Activated T-cell treated with anti-CD3 and anti-CD28 coated beads for 4 hours (primary cell): Measurements from ENCODE around the gene GIMAP5.
A peak's percentile ranks its signal among the peaks of the same experiment; 100 is the strongest.

Experiments
- DNase-seq: peaks from one replicate; pipeline ENCODE4 v3.0.0-alpha.2; 2020

The GIMAP5 gene

DNA sequence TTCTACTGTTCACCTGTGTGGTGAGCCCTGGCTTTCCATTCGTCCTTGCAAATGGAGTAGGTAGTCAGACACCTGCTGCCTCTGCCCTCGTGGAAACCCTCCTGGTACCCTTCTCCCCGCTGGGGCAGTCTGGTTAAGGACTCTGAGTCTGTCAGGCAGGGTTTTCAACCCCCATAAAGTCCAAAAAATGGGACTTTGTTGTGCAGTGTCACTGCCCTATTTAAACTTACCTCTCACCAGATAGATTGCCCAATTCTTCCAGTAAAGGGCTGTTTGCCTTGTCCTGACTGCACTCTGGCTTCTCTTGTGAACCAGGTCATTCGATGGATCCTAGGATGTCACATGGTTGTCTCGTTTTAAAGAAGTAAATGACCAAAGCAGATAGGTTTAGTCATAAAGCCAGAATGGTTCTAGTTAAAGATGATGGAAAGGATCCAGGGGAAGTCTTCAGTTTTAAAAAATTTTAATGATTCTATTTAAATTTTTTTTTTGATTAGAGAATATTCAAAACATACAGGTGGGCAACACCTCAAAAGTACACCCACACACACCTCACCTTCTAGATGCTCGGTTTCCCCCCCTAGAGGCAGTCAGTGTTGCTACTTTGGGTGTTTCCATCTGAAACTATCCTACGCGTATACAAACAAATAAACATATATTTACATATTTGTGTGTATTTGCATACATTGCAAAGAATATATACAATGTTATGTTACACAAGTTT is 41.0 kb downstream of the GIMAP5 start:
- no peak for DNase-seq

DNA sequence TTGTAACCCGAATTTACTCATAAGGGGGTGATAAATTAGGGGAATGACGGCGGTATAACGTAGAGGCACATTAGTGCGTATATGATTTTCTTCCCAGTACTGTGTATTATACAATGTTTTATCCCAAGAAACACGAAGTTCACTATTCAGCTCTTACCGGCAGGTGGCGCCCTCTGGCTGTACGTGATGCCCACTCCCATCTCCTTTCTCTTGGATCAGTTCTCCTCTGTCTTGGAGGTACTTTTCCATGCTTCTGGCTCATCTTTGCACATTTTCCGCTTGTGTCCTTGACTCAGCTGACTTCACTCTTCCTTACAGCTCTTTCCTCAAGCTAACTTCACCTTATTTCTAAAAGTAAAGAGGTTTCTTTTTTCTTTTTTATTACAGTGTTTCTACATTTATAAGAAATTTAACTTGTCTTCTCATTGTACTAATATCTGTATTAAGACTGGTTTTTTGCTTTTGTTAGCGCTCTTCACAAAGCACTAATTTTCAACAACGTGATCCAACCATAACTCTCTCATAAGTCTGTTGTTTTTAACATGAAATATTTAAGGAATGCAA is 41.6 kb downstream of the GIMAP5 start:
- DNase-seq: peak; percentile 67

DNA sequence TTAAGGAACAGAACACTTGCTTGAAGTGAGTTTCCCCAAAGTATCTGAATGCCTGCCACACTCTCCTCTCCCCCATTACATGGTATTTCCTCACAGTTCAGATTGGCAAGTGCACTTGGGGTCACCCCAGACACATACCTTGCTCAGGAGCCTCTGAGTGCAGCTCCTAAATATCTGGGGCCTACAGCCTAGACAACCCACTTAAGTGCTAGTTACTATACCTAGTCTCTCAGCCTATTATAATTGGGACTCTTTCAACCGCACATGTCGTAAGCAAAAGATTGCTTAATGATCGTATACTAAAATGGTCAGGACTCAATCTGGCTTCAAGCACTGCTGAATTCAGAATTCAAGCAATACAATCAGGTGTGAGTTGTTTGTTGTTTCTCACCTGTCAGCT is 43.1 kb downstream of the GIMAP5 start:
- no peak for DNase-seq

DNA sequence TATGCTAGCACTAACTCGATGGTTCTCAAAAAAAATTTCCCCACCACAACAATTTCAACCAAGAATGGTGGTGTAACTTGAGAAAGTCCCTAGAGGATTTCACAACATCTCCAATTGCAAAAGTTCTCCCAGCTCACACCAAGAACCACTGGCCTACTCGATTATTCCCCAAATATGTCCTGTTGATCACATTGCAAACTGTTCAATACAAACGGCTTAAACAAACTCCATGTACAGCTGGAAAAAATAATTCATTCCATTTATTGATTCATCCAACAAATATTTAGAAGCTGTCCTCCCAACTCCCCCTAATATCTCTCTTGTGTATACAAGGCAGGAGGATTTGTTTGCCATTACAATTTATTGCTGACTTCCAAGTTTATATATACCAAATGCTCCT is 43.9 kb downstream of the GIMAP5 start:
- DNase-seq: no peak

DNA sequence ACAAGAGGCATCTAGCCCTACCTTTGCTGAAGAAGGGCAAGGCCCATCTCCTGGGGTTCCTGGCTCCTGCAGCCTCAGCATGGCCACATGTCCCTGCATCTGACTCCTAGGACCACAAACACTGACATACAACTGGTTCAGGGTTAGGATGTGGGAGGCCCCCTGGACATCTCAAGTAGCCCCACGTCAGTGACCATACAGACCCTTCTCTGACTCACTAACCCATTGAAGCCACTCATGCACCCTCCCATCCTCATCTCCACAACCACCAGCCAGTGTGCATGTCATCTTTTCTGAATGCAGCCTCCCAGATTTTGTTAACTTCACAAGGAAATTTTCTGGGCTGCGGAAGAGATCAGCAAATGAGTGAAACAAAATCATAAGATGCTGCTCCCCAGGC is 44.7 kb downstream of the GIMAP5 start:
- DNase-seq: no peak

DNA sequence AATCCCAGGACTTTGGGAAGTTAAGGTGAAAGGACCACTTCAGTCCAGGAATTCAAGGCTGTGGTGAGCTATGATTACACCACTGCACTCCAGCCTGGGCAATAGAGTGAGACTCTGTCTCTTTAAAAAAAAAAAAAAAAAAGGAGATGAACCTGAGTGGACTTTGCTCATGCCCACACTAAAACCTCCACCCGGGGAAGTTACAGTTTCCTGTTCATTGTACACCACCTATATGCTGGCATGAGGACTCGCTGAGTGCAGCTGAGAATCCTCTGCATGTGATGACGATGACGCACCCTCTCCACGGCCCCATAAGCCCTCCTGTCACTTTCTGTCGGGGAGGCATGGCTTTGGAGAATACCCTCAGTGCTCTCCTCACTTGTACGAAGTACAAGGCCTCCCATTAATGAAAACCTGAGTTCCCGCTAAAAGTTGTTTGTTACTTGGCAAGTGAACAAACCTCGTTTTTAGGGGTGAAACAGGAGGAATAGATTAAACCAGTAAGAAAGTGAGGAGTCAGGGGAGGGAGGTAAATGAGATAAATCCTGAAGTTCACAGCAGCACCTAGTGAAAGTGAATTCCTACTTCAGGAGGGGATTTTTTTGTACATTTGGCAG is 47.0 kb downstream of the GIMAP5 start:
- DNase-seq: no peak

DNA sequence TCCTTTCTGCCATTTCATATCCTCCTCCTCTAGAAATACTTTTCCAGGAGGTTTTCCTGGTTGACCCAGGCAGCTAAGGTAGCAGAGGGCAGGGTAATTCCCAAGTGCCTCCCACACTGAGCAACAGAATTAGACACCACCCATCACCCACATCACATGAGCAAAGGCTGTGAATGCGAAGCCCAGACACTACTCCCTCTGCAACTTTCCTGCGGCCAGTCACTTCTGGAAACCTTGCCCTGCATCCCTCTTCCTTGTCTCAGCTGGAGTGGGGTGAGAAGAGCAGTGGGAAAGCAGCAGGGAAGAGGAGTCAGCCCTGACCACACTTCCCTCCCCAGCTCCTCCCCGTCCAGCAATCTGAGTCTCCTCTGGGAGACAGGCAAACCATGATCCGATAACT is 47.7 kb downstream of the GIMAP5 start:
- DNase-seq: no peak

DNA sequence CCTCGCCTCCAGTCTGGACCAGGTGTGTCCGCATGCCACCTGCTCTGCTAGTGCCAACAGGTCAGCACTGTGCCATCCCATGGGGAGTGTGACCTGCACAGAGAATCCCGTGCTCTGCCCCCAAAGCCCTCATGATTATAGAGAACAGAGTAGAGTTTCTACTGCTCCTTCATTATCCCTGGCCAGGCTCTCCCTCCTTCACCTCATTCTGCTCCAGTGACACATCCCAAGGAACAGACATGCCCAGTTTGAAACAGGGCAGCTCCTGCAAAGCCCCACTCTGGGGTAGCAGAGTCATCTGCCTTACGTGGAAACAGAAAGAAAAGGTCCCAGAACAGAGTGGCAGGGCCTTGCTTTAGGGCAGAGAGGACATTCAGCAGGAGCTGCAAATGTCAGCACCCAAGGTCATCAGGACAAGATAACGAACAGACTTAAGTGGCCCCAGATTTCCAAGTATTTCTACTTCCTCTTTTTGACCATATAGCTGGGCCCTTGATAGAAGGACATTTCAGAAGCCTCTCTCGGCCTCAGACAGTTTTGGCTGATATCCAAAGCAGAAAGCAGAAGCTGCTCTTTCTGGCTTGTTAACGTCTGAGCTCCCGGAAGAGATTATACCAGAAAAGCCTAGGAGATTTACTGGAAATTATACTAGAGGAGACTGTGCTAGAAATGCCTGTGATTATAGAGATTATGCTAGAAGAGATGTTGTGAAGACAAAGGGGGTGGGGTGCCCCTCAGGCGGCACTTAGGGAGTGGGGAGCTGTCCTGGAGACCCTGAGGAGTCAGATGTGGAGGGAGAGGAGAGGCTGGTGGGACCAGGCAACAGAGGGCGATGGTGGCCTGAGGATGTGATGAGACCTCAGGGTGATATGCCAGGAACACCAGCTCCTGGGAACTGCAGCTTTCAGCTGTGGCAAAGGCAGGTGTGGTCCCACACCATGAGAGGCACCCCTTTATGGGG is 50.4 kb downstream of the GIMAP5 start:
- DNase-seq: no peak

DNA sequence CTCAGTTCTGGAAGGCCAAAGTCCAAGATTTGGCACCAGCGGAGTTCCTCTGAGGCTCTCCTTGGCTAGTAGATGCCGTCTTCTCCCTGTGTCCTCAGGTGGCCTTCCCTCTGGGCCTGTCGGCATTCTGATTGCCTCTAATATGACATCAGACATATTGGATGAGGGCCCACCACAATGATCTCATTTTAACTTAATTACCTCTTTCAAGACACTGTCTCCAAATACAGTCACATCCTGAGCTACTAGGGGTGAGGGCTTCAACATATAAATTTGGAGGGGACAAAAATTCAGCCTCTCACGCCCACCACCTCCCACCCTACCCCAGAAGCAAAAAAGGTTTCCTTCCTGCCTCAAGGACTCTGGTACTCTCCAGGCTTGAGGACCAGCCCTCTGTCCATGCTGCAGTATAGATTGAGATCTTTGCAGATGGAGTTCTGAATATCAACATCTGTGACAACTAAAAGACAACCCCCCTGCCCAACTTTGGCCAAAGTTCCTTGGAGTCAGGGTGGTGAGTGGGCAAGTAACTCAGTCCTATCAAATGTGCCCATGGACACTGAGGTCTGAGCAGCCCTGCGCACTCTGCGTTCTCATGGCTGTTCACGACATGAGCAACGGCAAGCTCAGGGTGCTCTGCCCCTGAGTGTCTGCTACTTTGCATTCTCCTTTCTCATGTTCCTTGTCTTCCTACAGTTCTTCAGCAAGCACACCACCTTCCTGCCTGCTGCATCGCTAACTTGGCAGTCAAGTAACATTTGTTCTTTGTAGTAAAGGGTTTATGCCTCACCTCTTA is 51.5 kb downstream of the GIMAP5 start:
- no peak for DNase-seq

DNA sequence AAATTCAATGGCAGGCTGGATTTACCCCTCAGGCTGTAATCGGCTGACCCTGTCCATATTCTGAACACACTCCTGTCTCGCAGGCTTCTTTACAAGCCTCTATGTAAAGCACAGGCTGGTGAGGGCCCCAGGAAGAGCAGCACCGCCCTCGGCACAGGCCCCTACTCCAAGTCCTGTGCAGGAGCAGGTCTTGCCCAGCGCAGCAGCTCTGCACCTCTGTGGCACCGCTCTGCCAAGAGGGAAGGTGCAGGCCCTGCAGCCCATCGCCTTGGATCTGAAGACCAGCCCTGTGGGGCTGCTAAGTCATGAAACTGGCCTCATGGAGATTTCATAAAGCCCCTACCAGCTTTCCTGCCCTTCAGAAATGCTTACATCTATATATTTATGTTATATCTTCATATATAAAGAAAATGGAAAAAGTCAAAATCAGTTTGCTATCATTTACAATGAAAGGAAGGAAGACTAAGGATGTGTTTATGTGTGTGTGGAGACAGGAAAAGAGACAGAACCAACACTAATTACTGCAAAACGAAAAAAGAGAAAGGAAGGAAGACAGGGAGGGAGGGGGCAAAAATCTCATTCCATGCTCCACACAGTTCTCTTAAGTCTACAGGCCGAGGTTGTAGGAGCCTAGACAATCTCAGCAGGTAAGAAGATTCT is 53.3 kb downstream of the GIMAP5 start:
- DNase-seq: no peak

DNA sequence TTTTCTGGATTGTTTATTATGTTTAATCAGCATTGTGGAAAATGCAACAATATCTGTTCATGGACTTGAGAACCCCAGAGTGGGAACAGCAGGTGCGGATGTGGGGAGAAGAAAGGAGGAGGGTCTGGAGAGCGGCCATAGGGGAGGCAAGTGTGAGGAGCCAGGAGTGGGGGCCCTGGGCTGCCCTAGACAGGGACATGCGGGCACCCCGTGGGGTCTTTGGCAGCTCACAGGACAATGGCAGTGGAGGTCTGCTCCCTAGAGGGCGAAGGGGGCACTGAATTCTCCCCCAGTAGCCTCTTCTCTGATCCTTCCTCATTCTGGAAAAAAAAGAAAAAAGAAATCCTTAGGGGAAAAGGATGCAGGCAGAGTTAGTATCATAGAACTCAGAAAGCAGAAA is 54.1 kb downstream of the GIMAP5 start:
- no peak for DNase-seq

DNA sequence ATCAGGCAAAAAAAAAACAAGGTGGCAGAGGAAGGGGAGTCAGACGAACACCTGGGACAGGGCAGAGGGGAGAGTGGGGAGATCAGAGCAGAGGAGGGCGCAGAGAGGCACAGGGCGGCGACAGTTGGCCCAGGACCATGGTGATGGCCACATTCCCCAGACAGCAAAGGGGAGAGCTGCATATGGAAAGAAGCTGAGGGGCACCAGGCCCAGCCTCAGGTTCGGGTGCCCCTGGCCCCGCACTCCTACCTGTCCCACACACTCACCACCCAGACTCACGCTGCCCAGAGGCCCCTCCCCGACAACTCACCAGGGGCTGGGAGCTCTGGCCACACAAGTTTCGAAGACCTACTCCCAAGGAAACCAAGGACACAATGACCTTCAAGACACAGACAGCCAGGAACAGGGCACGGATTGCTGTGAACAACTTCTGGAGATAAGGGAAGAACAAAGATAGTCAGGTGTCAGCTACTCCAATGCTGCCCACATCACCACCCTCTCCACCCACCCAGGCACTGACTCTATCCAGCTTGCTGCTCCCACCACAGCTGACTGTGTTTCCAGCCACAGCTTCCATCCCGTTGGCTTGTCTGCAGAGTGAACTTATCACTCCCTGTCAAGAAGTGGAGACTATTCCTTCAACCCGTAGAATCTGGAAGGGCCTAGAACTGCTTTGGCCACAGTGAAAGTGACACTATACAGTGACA is 54.7 kb downstream of the GIMAP5 start:
- no peak for DNase-seq
